Stimulated activated CD4-positive, alpha-beta T cell treated with anti-CD3 and anti-CD28 coated beads, Interleukin-15, amount 100 ng/mL, for 48 hours (primary cell): ENCODE data around the gene S1PR2.
"Not testable (repeated sequence)": the region's sequence is repeated elsewhere in the genome, so short reads cannot be mapped to it uniquely, and the experiment has no call there.

Experiments used
- DNase-seq, 2 donors: peaks; one replicate each; pipeline ENCODE4 v3.0.0-alpha.2; 2020; ENCODE audit warnings: low read depth in 2 of 2

S1PR2 gene

DNA sequence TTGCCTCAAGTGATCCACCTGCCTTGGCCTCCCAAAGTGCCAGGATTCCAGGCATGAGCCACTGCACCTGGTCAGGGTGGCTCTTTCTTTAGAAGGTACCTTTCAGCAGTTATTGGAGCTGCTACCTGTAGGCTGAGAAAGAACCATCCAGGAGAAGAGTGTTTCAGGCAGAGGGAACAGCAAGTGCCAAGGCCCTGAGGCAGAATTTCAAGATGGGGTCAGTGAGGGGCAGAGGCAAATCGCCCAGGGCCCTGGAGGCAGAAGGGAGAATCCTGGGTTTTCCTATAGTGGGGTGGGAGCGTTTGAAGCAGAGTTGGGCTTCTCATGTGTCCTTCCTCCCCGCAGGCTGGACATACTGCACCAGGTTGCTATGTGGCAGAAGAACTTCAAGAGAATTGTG, 23.1 kb upstream of the S1PR2 start:
- DNase-seq: no peak

DNA sequence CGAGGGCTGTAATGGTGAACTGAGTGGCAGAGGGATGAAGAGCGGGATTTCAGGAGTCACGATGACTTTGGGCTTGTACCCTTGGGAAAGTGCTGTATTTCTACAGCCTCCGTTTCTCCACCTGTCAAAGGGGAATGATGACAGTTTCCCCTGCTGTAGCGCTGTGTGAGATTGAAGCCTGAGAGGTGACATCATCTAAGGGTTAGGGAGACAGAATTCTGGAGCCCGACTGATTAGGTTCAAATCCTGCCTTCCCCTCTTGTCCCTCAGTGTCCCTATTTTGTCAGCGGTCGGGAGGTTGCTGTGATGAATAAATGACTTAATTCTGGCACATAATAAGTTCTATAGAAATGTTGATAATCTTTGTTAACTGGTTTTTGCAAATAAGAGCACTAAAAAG, 21.6 kb upstream of the S1PR2 start:
- no peak for DNase-seq

DNA sequence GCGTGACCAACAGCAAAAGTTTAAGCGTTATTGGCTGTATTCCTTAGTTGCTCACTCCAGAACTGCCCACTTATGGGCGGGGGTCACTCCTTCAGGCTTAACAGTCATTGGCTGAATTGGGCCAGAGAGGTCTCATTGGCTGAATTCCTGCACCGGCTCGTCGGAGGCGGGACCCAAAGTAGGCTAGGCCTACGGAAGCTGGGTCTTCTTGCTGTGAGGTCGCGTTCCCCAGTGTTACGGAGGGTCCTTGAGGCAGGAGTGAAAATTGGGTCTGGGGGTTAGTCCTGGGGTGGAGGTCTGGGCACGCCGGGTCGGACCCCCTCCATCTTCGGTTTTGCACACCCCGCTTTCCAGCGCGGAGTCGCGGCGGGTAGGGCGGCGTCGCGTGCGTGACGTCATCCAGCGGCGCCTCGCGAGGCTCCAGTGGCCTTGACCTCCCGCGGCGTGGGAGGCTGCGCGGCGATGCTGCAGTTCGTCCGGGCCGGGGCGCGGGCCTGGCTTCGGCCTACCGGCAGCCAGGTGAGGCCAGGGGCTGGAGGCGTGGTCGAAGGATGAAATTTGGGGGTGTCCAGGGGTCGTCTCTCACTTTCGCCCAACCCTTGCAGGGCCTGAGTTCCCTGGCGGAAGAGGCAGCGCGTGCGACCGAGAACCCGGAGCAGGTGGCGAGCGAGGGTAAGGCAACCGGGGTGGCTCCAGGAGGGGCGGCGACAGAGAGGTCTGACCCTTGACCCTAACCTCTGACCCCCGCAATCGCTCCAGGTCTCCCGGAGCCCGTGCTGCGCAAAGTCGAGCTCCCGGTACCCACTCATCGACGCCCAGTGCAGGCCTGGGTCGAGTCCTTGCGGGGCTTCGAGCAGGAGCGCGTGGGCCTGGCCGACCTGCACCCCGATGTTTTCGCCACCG, 20.9 kb upstream of the S1PR2 start, which contains the start of gene MRPL4:
Gene MRPL4, plus strand, starts transcription at position 423 of the 903 bp plus-strand sequence. Its CDS starts 40 bp downstream, at position 463.
- DNase-seq: peak; percentile 92 to 94

DNA sequence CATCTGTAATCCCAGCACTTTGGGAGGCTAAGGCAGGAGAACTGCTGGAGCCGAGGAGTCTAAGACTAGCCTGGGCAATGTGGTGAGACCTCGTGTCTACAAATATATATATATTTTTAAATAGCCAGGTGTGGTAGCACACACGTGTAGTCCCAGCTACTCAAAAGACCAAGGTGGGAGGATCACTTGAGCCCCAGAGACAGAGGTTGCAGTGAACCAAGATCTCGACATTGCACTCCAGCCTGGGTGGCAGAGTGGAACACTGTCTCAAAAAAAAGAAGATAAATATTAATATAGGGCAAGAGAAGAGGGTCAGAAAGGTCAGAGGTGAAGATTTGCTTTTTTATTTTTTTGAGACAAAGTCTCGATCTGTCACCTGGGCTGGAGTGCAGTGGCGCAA, 15.4 kb upstream of the S1PR2 start:
- DNase-seq: no peak

DNA sequence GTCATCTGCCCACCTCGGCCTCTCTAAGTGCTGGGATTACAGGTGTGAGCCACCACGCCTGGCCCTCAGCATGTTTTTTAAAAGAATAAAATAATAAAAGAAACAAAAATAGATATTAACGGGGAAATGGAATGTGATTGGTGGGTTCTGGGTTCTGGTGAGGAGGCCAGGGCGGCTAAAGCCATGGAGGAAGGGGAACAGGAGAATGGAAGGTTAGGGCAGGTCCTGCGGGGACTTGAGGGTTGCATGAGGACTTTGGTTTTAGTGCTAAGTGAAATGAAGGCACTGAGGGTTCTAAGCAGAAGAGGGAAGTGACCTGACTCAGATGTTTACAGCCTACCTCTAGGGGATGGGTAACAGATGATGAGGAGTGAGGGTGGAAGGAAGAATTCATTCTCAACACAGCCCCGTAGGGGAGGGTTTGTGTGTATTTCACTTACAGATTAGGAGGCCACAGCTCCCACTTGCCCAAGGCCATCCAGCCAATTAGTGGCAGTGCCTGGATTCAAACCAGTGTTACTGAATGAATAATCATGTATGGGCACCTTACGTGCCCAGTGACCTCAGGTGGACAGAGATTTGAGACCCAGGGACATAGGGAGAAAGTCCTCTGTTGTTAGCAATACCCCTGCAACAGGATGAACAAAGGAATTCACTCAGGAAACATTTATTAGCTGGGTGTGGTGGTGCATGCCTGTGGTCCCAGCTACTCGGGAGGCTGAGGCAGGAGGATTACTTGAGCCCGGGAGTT, 14.2 kb upstream of the S1PR2 start:
- DNase-seq: no peak

DNA sequence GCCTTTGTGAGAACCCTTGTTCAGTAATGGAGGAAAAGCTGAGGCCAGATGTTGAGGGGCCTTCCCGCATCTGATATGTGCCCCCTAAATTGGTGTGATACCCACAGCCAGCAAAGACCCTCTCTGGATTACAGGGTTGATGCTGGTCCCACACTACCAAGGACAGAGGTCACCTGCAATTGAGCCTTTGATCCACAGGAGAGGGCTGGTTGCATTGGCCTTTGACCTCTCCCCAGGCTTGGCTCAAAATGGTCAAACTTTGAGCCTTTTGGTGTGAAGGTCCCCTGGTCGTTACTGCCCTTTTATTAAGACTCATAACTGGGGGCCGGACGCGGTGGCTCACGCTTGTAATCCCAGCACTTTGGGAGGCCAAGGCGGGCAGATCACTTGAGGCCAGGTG, 12.5 kb upstream of the S1PR2 start:
- DNase-seq: no peak

DNA sequence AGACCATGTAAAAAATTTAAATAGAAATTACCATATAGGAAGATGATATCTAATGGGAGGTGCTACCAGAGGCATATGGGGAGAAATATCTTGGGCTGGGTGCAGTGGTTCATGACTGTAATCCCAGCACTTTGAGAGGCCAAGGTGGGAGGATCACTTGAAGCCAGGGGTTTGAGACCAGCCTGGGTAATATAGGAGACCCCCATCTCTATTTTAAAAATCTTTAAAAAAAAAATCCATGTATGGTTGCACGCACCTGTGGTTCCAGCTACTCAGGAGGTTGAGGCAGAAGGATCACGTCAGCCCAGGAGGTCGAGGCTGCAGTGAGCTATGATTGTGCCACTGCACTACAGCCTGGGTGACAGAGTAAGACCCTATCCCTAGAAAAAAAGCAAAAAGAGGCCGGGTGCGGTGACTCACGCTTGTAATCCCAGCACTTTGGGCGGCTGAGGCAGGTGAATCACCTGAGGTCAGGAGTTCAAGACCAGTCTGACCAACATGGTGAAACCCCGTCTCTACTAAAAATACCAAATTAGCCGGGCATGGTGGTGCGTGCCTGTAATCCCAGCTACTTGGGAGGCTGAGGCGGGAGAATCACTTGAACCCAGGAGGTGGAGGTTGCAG, 10.8 kb upstream of the S1PR2 start:
- not testable (repeated sequence) for DNase-seq

DNA sequence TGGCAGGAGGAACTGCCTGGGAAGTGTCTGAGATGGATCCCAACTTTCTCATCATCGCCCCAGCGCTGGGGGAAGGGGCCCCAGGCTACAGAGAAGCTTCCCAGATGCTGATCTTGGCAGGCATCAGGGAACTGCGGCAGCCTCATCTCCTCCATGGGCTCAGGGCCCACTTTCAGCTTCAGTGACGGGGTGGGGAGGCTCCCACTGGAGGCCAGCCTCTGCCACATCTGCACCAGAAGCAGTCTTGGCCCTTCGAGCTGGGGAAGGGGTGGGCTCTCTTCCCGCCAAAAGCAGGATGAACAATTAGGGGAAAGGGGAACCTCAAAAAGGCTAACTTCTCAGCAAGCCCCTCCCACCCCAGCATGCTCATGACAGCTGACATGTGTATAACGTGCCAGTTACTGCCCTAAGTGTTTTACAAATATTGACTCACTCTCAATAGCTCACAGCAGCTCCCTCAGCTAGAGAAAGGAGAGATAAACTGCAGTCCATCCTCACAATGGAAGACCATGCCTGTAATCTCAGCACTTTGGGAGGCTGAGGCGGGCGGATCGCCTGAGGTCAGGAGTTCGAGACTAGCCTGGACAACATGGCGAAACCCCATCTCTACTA, 7.1 kb upstream of the S1PR2 start:
- no peak for DNase-seq

DNA sequence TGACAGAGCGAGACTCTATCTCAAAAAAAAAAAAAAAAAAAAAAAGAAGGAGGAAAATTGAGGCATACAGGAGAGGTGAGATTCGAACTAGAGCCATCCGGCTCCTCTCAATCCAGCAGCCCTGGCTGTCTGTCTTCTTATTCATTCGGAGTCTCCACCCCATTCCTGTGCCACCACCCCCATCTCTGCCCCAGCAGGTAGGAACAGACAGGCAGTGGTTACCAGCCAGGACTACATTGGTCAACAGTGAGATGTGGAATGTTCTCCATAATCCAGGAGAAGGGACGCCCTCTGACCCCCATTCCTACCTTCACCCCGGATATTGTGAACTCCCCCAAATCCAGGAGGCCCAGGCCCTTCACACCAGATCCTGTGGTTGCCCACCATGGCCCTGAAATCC, 6.6 kb upstream of the S1PR2 start:
- no peak for DNase-seq

DNA sequence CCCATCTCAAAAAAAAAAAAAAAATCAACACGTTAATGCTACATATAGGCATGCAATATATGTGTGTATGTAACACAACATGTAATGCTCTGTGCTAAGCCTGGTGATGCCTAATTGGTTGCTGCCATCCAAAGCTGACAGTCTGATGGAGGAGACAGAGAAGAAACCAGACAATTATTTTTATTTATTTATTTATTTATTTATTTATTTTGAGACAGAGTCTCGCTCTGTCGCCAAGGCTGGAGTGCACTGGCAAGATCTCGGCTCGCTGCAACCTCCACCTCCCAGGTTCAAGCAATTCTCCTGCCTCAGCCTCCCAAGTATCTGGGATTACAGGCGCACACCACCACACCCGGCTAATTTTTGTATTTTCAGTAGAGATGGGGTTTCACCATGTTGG, 4.3 kb upstream of the S1PR2 start:
- DNase-seq: not testable (repeated sequence)

DNA sequence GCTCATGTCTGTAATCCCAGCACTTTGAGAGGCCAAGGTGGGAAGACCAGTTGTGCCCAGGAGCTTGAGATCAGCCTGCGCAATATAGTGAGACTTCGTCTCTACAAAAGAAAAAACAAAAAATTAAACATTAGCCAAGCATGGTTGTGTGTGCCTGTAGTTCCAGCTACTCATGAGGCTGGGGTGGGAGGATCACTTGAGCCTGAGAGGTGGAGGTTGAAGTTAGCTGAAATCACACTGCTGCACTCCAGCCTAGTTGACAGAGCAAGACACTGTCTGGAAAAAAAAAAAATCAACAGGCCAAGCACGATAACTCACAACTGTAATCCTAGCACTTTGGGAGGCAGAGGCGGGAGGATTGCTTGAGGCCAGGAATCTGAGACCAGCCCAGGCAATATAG, 3.9 kb upstream of the S1PR2 start:
- DNase-seq: no peak

DNA sequence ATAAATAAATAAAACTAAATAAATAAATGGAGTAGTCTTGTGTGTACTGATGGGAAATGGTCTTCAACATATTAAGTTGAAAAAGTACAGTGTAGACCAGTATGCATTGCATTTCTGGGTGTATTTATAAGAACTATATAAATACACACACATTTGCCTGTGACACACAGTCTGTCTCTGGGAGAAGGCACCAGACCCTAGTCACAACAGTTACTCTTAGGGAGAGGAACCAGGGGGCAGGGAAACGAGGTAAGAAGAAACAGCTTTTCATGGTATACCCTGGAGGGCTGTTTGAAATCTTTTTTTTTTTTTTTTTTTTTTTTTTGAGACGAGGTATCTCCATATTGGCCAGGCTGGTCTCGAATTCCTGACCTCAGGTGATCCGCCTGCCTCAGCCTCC, 2.8 kb upstream of the S1PR2 start:
- DNase-seq: no peak

DNA sequence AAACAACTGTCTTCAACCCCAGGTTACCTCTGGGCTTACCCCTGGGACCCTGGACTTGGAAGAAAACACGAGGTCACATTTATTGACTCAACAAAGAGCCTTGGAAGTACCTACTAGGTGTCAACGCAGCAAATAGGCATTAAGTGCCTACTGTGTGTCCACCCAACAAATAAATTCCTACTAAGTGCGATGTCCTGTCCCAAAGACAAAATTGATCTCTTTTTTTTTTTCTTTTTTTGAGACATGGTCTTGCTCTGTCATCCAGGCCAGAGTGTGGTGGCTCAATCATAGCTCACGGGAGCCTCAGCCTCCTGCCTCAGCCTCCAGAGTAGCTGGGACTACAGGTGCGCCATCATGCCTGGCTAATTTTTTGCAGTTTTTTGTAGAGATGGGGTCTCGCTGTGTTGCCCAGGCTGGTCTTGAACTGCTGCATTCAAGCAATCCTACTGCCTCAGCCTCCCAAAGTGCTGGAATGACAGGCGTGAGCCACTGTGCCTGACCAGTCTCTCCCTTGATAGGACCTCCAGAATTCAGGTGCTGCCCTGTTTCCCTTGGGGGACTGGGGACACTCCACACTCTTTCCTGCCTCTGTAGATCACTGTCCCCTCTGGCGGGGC, 589 bp upstream of the S1PR2 start:
- DNase-seq: no peak

DNA sequence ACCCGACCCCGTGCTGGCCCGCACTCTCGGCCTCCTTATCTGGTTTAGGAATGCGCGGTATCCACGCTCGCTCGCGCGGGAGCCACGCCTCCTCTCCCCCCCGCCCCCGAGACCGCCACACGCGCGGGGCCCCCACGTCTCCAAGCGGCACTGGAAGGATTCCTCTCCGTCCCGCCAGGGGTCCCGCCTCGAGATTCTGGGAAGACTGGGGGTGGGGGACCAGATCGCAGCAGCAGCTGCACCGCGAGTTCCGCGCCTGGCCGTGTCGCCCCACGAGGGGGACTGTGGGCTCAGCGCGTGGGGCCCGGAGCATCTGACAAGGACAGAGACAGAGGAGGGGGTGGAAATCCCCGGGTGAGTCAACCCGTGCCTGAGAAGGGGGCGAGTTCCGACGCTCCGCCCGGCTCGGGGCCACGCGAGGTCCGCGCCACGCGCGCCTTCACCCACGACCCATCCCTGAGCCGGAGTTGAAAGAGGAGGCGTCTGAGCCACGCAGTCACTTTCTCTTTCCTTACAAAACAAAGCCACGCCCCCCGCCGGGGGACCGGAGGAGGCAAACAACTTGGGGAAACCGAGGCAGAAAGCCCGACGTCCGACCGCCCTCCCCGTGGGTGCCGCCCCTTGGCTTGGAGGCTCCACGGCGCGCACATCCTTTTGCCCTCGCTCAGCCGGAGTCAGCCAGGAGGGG, 814 bp downstream of the S1PR2 start:
- peak in 1 of 2 donors; percentile 35 for DNase-seq

DNA sequence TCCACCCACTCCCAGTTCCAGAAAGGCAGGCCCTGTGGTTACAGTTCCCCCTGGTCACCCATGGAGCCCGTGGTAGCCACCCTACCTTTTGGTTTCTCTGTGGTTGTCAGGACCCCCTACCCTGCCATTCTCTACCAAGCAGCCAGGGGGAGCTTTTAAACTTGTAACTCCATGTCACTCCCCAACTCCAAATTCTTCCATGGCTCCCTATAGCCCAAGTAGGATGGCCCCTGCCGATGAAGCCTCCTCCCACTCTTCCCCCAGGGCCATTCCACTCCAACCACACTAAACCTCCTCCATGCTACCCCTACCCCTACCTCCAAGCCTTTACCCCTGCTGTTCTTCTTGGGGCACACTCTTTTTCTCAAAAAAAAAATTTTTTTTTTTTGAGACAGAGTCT, 2.2 kb downstream of the S1PR2 start:
- peak in 1 of 2 donors; percentile 31 for DNase-seq

DNA sequence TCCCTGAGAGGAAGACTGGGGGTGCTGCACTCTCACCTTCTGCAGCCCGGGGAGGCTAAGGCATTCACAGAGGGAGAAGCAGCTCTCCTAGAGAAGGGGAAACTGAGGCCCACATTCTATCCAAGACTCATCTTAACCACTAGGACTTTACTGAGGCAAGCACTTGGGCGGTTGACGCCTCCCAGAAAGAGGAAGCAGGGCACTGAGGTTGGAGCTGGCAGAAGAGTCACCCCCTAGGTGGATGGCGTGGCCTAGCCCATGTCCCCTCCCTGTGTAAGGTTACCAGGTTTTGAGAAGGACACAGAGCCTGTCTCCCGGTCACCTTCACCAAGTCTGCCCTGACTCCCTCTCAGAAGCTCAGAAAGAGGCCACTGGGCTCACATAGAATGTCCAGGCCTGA, 2.7 kb downstream of the S1PR2 start:
- DNase-seq: no peak

DNA sequence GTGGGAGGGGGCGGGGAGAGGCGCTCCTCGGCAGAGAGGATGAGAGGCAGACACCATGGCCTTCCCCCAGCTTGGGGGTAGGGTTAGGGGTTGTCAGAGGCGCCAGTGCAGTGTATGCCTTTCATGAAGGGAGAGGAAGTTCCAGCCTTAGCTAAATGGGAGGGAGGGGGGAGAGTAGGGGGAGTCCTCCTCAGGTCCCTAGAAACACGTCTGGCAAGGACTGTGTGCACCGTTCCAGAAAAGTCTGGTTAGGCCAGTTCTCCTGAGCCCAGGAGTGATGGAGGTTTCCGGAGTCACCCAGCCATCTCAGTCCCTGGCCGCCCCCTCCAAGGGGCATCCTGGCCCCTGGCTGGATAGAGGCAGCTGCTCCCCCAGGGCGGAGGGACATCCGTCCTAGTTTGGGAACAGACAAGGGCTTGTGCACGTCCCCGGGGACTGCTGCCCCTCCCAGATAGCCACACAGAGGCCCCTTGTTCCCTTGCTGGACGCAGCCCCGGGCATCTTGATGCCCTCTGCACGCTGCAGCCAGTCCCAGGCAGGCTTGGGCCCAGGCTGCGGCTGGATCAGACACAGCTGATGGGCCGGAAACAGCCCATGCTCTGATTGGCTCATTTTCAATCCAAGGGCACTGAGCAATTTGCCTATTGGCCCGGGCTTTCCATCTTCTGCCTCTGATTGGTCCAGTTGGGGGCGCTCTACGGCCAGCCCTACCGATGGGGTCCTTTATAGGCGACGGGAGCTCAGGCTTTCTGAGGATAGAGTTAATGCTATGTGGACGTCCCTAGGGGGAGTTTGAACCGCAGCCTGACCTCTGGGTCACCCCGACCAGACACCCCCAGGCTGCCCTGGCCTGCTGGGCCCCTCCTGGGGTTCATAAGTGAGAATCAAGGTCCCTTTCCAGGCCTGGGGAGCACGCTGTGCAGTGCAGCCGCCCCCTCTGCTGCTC, 3.8 kb downstream of the S1PR2 start:
- no peak for DNase-seq

DNA sequence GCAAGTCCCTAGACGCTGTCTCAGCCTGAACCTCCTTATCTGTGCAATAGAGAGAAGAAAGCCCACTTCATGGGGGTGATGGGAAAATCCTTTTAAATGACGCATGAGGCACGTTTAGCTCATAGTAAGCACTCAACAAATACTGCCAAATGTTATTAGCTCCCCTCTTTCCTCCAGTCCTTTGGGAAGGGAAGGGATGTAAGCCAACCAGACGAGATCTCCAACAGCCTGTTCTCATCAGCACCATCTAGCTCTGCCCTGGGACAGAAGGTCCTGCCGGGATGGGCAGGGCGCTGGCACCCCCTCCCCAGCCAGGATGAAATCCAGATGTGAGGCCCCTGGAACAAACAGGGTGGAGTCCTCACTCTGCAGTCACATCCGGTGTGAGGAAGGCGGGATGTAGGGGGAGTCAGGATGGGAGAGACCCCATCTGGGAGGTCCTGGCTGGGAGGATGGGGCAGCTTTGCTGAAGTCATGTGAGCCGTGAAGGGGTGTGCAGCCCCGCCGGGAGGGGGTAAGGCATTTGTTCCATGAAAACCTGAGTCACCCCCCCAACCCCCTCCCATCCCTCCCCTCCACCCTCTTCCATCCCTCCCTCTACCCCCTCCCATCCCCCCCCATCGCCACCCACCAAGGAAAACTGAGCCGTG, 4.6 kb downstream of the S1PR2 start:
- no peak for DNase-seq

DNA sequence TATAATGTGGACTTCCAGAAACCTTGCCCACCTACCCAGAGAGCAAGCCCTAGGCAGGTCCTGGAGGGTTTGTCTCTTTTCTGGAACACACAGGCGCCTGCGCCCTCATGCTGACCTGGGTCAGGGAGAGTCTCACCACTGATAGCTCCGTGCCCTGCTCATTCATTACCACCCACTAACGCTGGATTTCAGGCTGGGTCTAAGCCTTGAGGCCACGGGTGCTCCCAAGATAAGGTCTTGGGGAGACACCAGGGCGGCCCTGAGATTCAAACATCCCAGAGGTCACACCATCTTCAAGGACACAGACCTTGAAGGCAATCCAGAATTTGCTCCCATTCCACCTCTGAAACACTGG, 5.1 kb downstream of the S1PR2 start:
- no peak for DNase-seq
